Upper lobe of right lung (tissue), 1 donor: ENCODE results near the gene VPS25. TPM values are rescaled to one million over a fixed set of nuclear protein-coding genes. Genes with fewer than 3 reads are reported as not detected.
A peak's percentile ranks its signal among the peaks of the same experiment; 100 is the strongest.

ENCODE experiments used
- ATAC-seq: fragments of 200-7000 bp; cut with Tn5 transposase; one replicate; pipeline ENCODE4 v1.9.1; 2020; ENCODE audit warnings: mild to moderate bottlenecking, moderate library complexity
- DNase-seq: peaks from one replicate; pipeline ENCODE4 v3.0.0-alpha.2; 2020
- H3K27ac ChIP-seq: fragments of 200-600 bp; one replicate; pipeline ENCODE4 v1.8.0; 2022
- H3K27me3 ChIP-seq: fragments of 200-600 bp; one replicate; pipeline ENCODE4 v1.8.0; 2022; ENCODE audit warnings: mild to moderate bottlenecking
- H3K36me3 ChIP-seq: fragments of 200-600 bp; one replicate; pipeline ENCODE4 v1.8.0; 2022
- H3K4me1 ChIP-seq: fragments of 200-600 bp; one replicate; pipeline ENCODE4 v1.8.0; 2022
- H3K4me3 ChIP-seq: fragments of 200-600 bp; one replicate; pipeline ENCODE4 v1.8.0; 2022; ENCODE audit warnings: mild to moderate bottlenecking
- H3K9me3 ChIP-seq: fragments of 200-600 bp; one replicate; pipeline ENCODE4 v1.8.0; 2022
- CTCF ChIP-seq: fragments of 200-600 bp; IDR thresholded peaks from one replicate; pipeline ENCODE4 v1.8.0; 2022; ENCODE audit warnings: antibody characterized with exemption
- intact Hi-C: fragments of 100-400 bp; cut with DNase I; formaldehyde crosslinking; loops from one replicate; pipeline ENCODE4 v1.11.0; 2022
- total RNA-seq: library from RNA; stranded (reverse); fragmentation: NEBNext Ultra II Directional; extraction: Animal tissue kit (Norgen Biotek cat#: 25700); gene quantifications from one replicate; pipeline ENCODE4 v1.2.1, GENCODE V29; 2021
- donor health status: DM: no; HTN: yes; CAD: no; lungs with severe emphysema.

Gene VPS25
- total RNA-seq, 1 donor from 2014 or later = 42.3 TPM

DNA sequence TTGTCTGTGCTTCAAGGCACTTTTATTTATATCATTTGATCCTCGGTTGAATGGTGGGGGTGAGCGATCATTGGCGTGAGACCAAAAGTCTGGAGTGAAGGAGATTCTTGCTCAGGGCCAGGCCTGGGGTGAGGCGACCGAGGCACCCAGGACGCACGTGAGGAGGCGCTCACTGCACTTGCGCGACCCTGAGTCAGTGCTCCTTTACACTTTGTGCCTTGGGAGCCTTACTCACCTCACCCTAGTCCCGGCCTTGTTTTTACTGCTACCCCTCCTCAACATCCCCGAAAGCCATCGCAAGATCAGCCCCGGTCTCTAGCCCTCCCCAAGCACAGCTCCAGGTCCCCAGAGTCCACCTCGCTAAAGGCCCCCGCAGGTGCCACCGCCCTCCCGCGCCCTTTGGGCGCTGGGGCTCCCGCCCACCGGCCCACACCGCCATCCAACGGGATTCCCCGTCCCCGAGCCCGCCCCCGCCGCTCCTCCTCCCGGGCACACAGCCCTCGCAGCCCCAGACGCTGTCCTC, 28.9 kb upstream of the VPS25 start:
- DNase-seq (peak; percentile 93), ATAC-seq (peak; percentile 91)
- intact Hi-C loops = no loop called here
- H3K9me3 ChIP-seq = no peaks in the 10 kb centered on the region
- H3K27me3 ChIP-seq = no peaks in the 10 kb centered on the region
- H3K36me3 ChIP-seq = no peaks in the 10 kb centered on the region
- H3K4me3 ChIP-seq = peak overlapping the region; percentile 79
- no peak for TF ChIP-seq CTCF
- peak overlapping the region; percentile 91 for H3K27ac ChIP-seq
- H3K4me1 ChIP-seq = peaks cover 19% of the 10 kb centered on the region

GRCh38 chr17:42744806-42745617, 28.2 kb upstream of the VPS25 start, which contains the start of gene EZH1:
EZH1 (minus strand) TSS chr17:42745040; CDS start chr17:42728941, 16,099 bp downstream.
- Histone ChIP-seq H3K27me3 (no peaks in the 10 kb centered on the region), H3K36me3 (no peaks in the 10 kb centered on the region), H3K9me3 (no peaks in the 10 kb centered on the region), H3K27ac (peak within 1 kb of the TSS; percentile 91), H3K4me3 (peak within 1 kb of the TSS; percentile 79), H3K4me1 (peaks cover 24% of the 10 kb centered on the region)
- DNase-seq (peak; percentile 95), ATAC-seq (peak; percentile 97)
- TF ChIP-seq CTCF = no peak
- intact Hi-C loops = no loop called here

- Histone ChIP-seq H3K27ac (peak overlapping the region; percentile 45), H3K9me3 (no peaks in the 10 kb centered on the region), H3K4me3 (no peak overlapping the region), H3K4me1 (peaks cover 32% of the 10 kb centered on the region), H3K27me3 (no peaks in the 10 kb centered on the region), H3K36me3 (no peaks in the 10 kb centered on the region)
- TF ChIP-seq CTCF = no peak
- no peak for ATAC-seq
- intact Hi-C loops = no loop called here
- no peak for DNase-seq
Measured at GRCh38 chr17:42748202-42748907, 24.9 kb upstream of the VPS25 start.

DNA sequence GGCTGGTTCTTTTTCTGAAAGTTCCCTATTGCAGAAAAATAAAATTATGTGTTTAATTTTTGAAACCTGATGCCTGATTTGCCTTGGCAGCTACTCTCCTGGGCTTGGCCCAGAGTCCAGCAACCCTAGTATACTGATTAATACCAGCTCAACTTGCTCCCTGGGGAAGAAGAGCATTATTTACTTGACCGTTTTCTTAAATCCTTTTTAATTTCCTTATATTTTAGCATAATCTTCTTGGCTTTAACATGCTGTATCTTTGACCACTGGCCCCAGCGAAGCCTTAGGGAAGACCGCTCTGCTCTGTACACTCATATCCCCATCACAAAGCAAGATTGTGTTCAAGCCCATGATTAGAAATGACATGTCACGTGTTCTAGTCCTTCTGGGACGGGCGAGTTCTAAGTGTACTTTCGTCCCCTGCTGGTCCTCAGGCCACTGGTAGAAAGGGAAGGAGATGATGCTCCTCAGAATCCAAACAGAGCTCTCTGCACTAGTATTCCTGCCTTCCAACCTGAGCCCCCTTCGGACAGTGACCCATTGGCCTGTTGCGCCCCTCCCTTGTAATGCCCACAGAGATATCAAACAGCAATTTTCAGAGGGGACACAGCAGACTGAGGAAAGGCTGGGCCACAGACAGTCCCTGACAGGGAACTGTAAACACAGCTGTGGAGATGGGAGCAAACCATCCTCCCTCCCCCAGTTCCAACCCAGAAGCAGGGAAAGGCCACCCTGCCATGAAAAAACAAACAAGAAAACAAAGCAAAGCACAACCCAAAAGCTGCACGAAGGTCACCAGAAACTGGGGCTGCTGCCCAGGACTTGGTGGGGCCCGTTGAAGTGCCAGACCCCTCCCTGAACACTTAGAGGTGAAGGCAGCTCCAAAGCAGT, 24.1 kb upstream of the VPS25 start:
- ATAC-seq (no peak), DNase-seq (no peak)
- Histone ChIP-seq H3K9me3 (no peaks in the 10 kb centered on the region), H3K4me1 (peaks cover 24% of the 10 kb centered on the region), H3K4me3 (no peak overlapping the region), H3K27ac (peak overlapping the region; percentile 45), H3K36me3 (no peaks in the 10 kb centered on the region), H3K27me3 (no peaks in the 10 kb centered on the region)
- intact Hi-C loops = no loop called here
- no peak for TF ChIP-seq CTCF

GRCh38 chr17:42750739-42751344, 22.4 kb upstream of the VPS25 start:
- no peaks in the 10 kb centered on the region for H3K36me3 ChIP-seq
- no peak for DNase-seq
- H3K27ac ChIP-seq = no peak overlapping the region
- H3K4me3 ChIP-seq = no peak overlapping the region
- no peaks in the 10 kb centered on the region for H3K9me3 ChIP-seq
- no peak for TF ChIP-seq CTCF
- intact Hi-C loops = no loop called here
- peaks cover 21% of the 10 kb centered on the region for H3K4me1 ChIP-seq
- peak; percentile 72 for ATAC-seq
- H3K27me3 ChIP-seq = no peaks in the 10 kb centered on the region
